IPS-18c (cell line): ENCODE results near the gene DRD1.

Experiments used
- H3K4me3 ChIP-seq: 2 replicates; pipeline ENCODE4 v1.7.0; 2013; ENCODE audit warnings: low read depth, mild to moderate bottlenecking, low read length, moderate library complexity; ENCODE audit not compliant: insufficient read depth
- H3K9me3 ChIP-seq: one replicate; pipeline ENCODE4 v1.6.1; 2013; ENCODE audit warnings: mild to moderate bottlenecking, low read length, moderate library complexity; ENCODE audit not compliant: control insufficient read depth, insufficient read depth

The DRD1 gene

DNA sequence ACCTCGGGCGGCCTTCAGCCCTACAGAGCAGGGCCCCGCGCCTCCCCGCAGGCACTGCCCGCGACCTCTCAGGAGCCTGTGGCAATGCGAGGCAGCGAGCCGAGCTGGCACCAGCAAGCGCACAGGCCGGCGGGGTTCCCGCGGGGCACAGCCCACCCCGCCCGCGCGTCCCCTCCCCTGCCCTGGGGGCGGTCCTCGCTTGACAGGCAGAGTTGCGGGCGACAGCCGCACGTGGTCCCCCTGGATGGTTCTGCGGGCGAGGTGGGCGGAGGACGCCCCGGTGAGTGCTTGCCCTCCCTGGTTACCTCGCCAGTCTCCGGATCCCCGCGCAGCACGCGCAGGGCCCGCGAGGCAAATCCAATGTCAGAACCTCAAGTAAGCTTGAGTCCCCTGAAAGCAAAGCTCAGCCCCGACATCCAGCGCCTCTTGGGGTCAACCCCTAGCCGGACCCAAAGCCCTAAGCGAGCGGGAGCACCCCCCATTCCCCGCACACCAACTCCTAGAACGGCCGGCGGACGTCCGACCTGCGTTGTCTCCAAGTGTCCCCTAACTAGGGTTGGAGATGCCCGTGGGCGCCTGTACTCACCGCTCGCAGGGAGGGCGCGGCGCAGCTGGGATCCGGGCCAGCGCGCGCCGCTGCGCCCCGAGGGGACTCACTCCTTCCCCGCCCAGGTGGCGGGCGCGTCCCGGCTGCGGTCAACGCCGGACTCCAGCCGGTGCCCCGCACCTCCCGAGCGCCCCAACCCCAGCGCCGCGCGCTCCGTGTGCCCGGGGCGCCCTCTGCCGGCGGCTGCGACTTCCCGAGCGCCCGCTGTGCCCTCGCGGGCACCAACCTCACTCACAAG is at the start of gene DRD1:
TSS of gene DRD1 (minus strand) at position 123 of the 845 bp plus-strand sequence. CDS start 1,083 bp downstream, outside the sequence.
- Histone ChIP-seq H3K9me3 (no peaks in the 10 kb centered on the region), H3K4me3 (peak within 1 kb of the TSS; percentile 50; the same call in 1 of the 2 replicates)

DNA sequence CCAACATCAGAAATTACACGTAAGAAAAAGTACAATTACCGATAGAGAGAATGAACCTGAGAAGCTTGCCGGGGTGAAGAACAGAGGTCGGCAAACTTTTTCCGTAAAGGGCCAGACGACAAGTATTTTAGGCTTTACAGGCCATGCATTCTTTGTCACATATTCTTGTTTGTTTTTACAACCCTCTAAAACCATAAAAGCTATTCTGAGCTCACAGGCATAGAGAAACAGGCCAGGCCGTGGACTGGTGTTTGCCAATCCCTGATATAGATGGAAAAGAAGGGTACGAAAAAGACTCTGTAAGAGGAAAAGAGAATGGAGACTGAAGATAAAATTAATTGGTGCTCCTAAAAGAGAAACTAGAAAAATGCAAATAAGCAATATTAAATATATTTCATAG is 49.7 kb upstream of the DRD1 start:
- Histone ChIP-seq H3K9me3 (no peaks in the 10 kb centered on the region), H3K4me3 (no peak overlapping the region)

- Histone ChIP-seq H3K4me3 (no peak overlapping the region), H3K9me3 (no peaks in the 10 kb centered on the region)
These were observed 49.3 kb upstream of the DRD1 start for GRCh38 chr5:175493260-175493659.

DNA sequence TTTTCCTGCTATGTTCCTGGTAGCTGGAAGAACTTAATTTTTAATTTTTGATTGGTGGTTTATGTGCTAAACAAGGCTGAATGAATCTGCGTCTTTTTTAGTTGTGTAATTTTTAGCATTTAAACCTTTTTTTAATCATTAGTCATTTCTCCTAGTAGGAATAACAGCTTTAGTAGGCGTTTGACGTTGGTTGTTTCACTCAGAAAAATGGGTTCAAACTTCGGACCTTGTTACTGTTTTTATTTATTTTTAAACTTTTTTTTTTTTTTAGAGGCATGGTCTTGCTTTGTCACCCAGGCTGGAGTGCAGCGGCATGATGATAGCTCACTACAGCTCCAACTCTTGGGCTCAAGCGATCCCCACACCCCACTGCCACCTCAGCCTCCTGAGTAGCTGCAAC is 47.2 kb upstream of the DRD1 start:
- no peaks in the 10 kb centered on the region for H3K9me3 ChIP-seq
- no peak overlapping the region for H3K4me3 ChIP-seq

GRCh38 chr5:175489693-175490443 is 45.9 kb upstream of the DRD1 start:
- H3K9me3 ChIP-seq = no peaks in the 10 kb centered on the region

DNA sequence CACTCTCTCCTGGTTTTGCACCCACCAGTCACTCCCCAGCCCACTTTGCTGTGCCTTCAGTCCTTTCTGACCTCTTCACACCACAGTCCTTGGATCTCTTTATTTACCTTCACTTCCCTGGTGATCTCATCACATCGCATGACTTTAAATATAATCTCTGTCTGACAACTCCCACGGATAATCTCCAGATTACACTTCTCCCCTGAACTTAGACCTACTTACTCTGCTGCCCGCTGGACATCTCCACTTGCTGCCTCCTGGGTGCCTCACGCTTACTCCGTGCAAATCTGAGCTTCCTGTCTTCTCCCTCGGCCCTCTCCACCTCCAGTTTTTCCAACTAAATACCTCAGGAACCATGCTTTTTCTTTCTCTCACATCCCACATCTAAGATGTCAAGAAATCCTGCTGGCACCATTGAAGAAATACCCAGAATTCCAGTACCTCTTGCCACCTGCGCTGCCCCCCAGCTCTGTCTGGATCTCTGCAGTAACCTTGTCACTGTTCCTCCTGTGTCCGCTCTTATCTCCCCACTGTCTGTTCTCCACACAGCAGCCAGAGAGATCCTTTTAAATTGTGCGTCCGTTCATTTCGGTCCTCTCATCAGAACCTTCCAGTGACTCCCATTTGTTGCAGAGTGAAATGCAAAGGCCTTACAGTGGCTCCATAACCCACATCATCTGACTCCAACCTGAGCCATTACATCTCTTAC is 43.7 kb upstream of the DRD1 start:
- no peaks in the 10 kb centered on the region for H3K9me3 ChIP-seq
- no peak overlapping the region for H3K4me3 ChIP-seq

More at GRCh38 chr5:175489693-175490443, 45.9 kb upstream of the DRD1 start:
- H3K4me3 ChIP-seq = no peak overlapping the region

- Histone ChIP-seq H3K9me3 (no peaks in the 10 kb centered on the region), H3K4me3 (no peak overlapping the region)
These were observed 41.6 kb upstream of the DRD1 start for GRCh38 chr5:175485631-175486030.

DNA sequence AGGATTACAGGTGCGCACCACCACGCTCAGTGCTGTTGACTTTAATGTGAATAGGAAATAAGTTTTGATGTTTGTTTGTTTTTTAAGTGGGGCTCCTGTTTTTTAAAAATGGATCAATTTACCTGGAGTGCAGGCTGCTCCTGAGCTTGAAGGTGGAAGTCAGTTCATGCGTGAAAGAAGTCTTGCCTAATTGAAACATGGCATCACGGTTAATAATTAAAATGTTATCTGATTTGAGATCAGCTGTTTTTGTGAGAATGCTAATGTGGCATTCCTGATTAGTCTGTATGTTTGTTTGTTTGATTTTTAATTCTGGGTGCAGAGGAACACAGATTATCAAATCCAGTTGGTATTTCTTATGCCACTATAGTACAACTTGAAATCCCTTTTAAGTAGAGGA is 40.8 kb upstream of the DRD1 start:
- Histone ChIP-seq H3K9me3 (no peaks in the 10 kb centered on the region), H3K4me3 (no peak overlapping the region)

DNA sequence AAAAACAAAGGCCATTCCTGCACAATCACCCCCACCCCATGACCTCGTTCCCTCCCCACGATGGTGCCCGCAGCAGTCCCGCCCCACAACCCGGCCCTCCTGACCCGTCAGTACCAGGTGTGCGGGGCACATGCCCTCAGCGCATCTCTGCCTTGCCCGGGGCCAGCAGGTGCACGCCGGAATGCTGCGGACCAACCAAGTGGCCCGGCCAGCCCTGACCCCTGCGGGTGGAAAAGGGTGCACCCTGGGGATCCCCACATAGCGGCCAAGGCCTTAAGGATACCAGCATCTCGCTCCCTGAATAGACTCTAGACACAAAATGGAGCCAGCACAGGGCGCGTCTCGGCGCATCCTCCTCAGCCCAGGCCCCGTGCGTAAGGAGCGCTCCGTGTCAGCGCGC is 40.3 kb upstream of the DRD1 start:
- no peak overlapping the region for H3K4me3 ChIP-seq
- H3K9me3 ChIP-seq = no peaks in the 10 kb centered on the region

DNA sequence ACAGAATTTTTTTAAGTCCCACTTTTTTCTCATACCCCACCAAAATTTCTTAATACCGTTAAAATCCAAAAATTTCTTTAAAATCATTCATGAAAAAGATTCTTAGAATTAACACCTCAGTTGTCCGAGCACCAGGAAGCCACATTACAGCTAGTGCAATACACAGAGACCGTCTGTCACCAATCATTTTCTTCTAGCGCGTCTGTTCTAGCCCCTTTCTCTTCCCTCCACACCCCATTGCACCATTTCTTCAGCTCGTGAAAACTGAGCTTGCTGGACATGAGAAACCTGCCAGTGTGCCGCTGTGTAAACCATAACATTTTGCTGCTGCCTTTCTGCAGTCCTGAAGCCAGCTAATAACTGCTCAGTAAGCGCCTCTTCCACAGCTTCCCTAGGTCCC is 39.4 kb upstream of the DRD1 start:
- Histone ChIP-seq H3K9me3 (no peaks in the 10 kb centered on the region), H3K4me3 (no peak overlapping the region; the same call in 1 of the 2 replicates)

GRCh38 chr5:175479125-175479881 is 35.3 kb upstream of the DRD1 start:
- no peaks in the 10 kb centered on the region for H3K9me3 ChIP-seq
- peak overlapping the region; percentile 85 for H3K4me3 ChIP-seq

- H3K9me3 ChIP-seq = no peaks in the 10 kb centered on the region
These were observed 34.6 kb upstream of the DRD1 start, which contains the start of gene SFXN1 for GRCh38 chr5:175478384-175479124. SFXN1 (plus strand) TSS chr5:175478560; CDS start chr5:175492104, 13,544 bp downstream.

DNA sequence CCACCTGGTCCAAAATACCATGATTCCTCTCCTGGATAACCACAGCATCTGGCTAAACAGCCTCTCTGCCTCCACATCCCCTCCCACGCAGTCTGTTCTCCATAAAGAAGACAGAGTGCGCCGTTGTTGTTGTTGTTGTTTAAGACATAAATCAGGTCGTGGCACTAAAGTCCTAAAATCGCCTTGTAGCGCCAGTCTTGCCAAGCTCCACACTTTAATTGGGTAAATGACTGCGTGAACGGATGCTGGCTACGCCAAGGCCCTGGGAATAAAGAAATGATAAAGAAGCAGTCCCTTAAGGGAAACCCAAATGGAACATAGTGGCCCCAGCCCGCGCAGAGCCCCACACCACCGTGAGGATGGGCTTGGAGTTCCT is 34.0 kb upstream of the DRD1 start:
- Histone ChIP-seq H3K9me3 (no peaks in the 10 kb centered on the region), H3K4me3 (peak overlapping the region; percentile 85)

More at GRCh38 chr5:175478384-175479124, 34.6 kb upstream of the DRD1 start, which contains the start of gene SFXN1:
- peak within 1 kb of the TSS; percentile 85 for H3K4me3 ChIP-seq

- no peaks in the 10 kb centered on the region for H3K9me3 ChIP-seq
These were observed 33.5 kb upstream of the DRD1 start for GRCh38 chr5:175477440-175477839.

DNA sequence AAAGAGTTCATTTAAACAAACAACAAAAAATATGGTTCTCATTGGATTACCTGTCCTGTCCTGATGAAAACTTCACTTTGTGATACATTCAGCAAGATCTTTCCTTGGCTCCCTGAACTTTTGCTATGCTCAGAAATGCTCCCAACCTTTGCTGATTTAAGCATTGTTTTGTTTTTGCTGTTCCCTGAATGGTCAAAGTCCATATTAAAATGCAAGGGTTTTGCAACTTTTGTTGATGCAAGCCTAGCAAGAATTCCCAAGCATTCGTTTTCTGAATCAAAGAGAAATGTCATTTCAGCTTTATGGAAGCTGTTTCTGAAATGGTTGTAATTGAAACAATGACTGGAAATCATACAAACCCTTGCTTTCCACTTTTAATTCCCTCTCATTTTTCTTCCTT is 31.3 kb upstream of the DRD1 start:
- no peak overlapping the region for H3K4me3 ChIP-seq
- no peaks in the 10 kb centered on the region for H3K9me3 ChIP-seq

More at GRCh38 chr5:175477440-175477839, 33.5 kb upstream of the DRD1 start:
- H3K4me3 ChIP-seq = no peak overlapping the region

- Histone ChIP-seq H3K4me3 (no peak overlapping the region), H3K9me3 (no peaks in the 10 kb centered on the region)
These were observed 28.4 kb upstream of the DRD1 start for GRCh38 chr5:175472378-175472777.
